GOT3 (cell line): ENCODE measurements around the gene GFRA4.

ENCODE experiments used
- DNase-seq: peaks from one replicate; lab custom pipeline; 2025; ENCODE audit warnings: mixed read lengths; lab: John Stamatoyannopoulos, UW

GFRA4 gene

DNA sequence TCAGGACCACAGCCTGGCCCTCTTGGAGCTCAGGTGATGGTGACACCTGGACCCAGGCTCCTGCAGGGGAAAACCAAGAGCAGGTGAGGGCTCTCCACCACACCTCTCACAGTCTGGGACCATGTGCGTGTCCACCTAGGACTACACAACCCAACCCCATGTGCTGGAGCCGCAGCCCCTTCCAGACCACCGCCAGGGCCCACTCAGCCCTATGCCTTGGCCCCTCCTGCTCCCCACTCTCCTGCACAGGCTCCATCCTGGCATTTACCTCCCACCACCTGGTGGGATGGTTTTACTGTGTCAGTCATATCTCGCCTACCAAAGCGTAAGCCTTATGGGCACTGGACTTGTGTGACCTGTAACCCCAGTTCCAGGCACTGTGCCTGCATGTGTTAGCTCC lies 31.7 kb upstream of the GFRA4 start:
- DNase-seq = no peak

DNA sequence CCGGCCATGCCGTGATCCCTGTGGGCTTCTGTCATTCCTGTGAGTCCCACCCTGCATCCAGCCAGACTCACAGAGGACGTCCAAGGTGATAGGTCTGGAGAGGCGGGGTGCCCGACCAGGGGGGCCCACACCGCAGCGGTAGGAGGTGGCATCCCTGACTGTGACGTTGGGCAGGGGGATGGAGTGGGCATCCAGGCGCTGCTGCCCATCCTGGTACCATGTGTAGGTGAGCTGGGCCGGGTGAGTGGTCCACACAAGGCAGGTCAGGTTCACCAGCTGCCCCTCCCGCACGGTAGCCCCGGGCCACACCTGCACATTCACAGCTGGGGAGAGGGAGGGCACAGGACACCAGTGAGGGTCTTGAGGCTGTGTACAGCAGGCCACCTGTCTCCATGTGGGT lies 30.2 kb upstream of the GFRA4 start:
- DNase-seq = no peak

- no peak for DNase-seq
Measured at GRCh38 chr20:3692706-3693294, 29.6 kb upstream of the GFRA4 start.

GRCh38 chr20:3691897-3692296 lies 28.7 kb upstream of the GFRA4 start:
- DNase-seq = no peak

GRCh38 chr20:3691306-3691705 lies 28.1 kb upstream of the GFRA4 start:
- DNase-seq = no peak

GRCh38 chr20:3690413-3690812 lies 27.2 kb upstream of the GFRA4 start:
- DNase-seq = no peak

DNA sequence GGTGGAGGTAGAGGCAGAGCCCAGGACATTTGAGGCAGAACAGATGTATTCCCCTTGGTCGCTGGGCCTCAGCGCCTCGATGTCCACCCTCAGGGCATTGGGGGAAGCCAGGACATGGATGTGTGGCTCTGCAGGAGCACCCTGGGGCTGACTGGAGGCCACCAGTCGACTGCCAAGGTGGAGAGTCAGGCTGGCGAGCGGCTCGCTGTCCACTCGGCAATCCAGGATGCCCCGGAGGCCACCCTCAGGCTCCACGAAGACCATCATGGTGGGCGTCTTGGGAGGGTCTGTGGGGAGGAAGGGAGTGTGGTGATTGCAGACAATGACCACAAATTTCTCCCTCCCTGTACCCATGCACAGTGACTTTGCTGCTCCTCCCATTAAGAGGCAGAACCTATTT lies 26.8 kb upstream of the GFRA4 start:
- no peak for DNase-seq

DNA sequence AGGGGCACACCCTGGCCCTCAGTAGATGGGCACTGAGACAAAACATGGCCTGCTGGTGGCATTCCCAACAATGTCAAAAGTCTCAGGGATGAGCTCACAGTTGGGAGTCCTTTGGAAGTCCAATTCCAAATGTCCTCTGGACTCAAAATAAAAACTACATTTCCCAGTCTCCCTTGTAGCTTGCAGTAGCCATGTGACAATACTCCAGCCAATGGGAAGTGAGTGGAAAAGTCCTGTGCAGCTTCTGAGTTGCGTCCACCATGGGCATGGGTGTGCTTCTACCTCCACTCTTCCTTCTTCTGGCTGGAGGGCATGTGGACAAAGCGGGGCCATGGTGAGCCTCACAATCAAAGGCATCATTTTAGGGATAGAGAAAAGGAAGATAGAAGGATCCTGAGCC lies 24.5 kb upstream of the GFRA4 start:
- no peak for DNase-seq

DNA sequence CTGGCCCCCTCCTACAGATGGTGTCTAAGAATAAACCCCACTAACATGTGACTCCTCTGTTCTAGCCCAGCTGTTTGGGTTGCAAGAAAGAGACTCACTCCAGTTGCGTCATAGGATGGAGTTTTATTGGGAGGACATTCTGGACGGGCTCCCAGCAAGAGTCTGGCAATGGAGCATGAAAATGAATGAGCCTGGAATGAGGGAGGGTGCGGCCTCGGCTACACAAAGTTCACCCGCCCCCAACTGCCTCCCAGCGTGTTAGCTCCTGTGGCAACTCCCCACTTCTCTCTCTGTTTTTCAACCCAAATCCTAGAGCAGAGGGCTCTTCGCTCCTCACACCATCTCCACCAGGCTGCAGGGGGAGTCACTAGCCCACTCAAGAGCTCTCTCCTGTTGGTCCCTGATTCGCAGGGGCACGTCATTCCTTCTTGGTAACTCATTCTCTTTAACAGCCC lies 23.7 kb upstream of the GFRA4 start:
- DNase-seq = no peak

- DNase-seq = no peak
Measured at GRCh38 chr20:3686421-3686820, 23.2 kb upstream of the GFRA4 start.

DNA sequence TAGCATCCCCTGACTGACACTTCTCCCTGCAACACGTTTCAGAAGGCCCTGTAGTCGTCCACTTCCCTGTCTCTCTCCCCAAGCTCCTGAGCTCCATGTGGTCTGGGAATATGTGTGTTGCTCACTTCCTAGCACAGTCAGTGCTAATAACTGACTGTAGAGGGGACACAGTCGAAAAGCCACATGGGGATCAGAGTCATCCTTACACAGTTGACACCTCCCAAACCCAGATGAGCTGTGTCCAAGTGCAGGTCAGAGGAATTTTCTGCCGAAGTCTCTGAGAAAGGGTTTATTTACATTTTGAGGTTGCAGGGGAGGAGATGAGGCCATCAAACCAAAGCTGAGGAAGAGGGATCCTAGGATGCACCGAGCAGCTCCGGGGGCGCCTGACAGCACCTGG lies 22.1 kb upstream of the GFRA4 start:
- no peak for DNase-seq

DNA sequence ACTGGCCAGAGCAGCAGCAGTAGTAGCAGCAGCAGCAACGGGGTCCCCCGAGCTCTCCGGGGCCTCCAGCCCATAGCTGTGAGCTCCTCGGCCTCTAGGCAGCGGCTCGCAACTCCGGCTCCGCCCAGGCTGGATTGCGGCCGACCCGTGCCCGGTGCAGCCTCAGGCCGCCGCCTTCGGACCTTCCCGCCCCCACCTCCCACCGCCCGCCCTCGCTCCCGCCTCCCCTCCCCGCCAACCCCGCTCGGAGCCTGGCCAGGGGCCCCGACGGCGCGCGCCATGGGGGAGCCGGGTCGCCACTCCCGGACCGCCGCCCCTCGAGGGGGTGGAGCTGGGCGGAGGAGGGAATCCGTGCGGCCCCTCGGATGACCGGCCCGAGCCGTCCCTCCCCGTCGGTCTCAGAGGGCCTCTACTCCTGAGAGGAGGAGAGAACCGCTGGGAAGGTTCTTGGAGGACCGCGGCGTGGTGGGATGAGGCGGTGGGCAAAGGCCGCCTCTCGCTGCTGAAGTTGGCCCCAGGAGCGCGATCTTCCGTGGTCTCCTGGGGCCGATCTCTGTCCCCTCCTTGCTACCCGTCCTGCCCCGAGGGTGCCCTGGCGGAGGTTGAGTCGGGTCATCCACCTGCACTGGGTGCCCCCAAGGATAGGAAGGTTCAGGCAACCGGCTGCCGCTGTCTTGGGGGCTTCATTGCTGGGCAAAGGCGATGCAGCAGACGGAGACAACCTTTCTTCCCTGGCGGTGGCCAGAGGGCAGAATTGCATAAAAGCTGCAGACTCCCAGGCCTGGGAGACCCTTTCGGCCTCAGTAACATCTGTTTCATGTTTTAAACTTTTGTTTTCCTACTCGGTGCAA lies 19.0 kb upstream of the GFRA4 start, which contains the start of gene ADAM33:
Gene ADAM33, minus strand, starts transcription at position 80 of the 851 bp plus-strand sequence. Its CDS starts 6 bp downstream, at position 74.
- no peak for DNase-seq

GRCh38 chr20:3681352-3681930 lies 18.2 kb upstream of the GFRA4 start:
- no peak for DNase-seq

GRCh38 chr20:3680701-3681351 lies 17.6 kb upstream of the GFRA4 start:
- no peak for DNase-seq

DNA sequence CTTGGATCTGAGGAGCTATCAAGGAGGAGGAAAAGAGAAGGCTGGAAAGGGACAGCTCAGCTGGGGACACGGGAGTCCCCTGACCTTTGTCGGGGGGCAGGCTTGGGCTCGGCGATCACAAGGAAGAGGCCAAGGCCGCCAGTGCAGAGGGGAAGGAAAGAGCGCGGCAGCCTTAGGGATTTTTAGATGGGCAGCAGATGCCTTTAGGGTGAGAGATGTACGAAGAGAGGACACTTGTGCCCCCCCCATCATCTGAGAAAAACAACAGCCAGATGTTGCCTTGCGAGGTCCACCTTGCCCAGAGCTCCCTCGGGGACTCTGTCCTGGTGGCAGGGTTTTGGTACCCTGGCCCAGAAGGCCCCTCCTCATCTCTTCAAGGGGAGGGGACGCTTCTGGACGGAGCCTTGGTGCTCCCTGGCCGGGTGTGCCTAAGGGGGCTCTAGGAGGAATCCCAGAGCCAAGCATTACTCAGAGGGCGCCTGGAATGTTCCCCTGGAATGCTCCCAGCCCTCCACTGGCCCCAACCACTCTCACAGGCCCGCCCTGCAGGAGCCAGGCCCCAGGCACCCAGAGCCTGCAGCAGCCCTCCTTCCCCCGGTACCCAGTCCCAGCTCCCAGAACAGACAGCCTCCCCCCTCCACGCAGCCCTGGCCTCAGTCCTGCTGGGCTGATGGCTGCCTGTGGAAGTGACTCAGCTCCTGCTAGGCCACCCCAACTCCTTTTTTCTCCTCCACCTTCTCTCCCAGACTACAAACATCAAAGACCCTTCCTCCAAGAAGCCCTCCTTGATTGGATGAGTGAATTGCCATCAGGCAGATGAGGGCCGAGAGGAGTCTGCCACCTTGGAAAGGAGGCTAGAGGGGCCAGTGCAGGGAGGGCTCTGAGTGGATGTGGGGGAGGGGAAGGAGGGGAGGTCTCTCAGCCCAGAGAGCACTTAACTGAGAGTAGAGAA lies 16.8 kb upstream of the GFRA4 start:
- DNase-seq = no peak

- DNase-seq = no peak
Measured at GRCh38 chr20:3678856-3679720, 15.9 kb upstream of the GFRA4 start.

DNA sequence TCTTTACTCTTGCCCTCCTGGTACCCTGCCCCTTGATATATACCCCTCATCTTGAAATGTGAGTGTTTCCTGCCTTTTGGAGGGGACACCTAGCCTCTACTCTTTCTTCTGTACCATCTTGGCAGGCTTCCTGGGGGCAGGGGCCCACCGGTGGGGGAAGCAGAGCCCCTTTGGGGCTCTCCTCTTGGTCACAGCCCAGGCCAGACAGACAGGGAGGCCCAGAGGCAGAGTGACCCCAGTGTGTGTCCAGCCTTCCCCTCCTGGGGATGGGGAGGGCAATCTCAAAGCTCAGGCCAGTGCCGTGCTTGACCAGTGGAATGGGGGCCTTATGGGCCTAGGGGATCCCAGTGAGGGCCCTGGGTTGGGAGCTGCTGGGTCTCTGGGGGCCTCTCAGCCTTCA lies 15.0 kb upstream of the GFRA4 start:
- DNase-seq = no peak

DNA sequence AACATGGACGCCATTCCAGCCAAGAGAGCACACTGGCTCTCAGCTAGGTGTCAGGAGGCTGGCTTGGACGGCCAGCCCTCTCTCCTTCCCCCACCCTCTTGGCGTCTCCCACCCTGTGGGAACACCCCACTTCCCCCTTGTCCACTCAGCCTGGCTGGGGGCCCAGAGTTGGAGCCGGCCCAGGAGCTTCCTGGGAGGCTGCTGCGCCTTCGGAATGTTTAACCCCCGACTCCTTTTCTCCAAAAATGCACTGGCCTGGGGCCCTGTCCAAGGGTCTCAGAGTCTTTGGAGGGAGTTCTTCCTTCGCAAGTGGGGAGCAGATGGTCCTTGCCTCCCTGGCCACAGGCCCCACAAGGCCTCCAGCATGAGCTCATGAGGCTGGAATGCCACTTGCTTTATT lies 14.5 kb upstream of the GFRA4 start:
- DNase-seq = no peak

DNA sequence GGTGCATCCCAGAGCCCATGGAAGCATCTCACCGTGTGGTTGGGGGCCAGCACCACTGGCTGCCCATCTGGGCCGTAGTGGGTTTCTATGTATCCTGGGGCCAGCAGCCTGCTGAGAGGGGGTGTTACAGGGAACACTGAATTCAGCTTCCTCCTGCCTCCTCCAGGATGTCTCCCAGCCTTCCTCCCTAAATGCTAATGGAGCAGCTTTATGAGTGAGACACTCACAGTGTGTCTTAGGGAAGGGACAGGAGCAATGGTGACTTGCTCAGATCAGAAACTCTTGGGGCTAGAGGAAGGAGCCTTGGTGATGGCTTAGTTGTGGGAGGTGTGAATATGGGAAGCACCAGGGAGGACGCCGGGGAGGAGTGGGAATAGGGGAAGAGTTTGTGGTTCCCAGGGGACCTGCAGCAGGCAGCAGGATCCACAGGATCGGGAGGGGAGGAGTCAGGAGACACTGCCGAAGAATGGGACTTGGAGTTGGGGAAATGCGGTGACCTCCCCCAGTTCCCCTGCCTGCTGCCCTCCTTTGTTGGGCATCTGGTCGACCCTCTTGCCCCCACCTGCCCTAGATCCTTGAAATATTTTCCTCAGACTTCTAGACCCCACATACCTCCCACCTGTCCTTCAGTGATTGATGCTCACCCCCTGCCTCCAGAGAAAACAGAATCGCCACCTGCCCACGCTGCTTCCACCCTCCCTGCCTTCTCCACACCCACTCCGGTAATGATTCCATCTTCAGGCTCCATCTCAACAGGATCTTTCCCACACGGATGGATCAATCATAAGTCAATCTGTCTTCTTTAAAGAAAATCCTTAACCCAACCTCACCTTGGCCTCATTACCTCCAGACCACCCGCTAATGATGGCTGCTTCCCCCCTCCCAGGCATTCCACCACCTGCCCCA lies 12.0 kb upstream of the GFRA4 start:
- no peak for DNase-seq
